Measurements from ENCODE around the gene RAB8B.

GRCh38 chr15:63251701-63252100, 62.3 kb downstream of the RAB8B start:
- TF ChIP-seq, protein P1, sequence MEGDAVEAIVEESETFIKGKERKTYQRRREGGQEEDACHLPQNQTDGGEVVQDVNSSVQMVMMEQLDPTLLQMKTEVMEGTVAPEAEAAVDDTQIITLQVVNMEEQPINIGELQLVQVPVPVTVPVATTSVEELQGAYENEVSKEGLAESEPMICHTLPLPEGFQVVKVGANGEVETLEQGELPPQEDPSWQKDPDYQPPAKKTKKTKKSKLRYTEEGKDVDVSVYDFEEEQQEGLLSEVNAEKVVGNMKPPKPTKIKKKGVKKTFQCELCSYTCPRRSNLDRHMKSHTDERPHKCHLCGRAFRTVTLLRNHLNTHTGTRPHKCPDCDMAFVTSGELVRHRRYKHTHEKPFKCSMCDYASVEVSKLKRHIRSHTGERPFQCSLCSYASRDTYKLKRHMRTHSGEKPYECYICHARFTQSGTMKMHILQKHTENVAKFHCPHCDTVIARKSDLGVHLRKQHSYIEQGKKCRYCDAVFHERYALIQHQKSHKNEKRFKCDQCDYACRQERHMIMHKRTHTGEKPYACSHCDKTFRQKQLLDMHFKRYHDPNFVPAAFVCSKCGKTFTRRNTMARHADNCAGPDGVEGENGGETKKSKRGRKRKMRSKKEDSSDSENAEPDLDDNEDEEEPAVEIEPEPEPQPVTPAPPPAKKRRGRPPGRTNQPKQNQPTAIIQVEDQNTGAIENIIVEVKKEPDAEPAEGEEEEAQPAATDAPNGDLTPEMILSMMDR (tag by site-specific recombination; IDR thresholded peaks at IDR 0.05): no peak
- TF ChIP-seq ZNF404 (tag by site-specific recombination; IDR thresholded peaks at IDR 0.05) (no peak), ZNF792 (tag by site-specific recombination; IDR thresholded peaks at IDR 0.05) (no peak), GFI1B (tag by site-specific recombination; IDR thresholded peaks at IDR 0.05) (no peak), OSR2 (tag by site-specific recombination; IDR thresholded peaks at IDR 0.05) (no peak), YY1 (tag by site-specific recombination; IDR thresholded peaks at IDR 0.05) (no peak)
